ENCODE measurements around the gene GNPTAB.

DNA sequence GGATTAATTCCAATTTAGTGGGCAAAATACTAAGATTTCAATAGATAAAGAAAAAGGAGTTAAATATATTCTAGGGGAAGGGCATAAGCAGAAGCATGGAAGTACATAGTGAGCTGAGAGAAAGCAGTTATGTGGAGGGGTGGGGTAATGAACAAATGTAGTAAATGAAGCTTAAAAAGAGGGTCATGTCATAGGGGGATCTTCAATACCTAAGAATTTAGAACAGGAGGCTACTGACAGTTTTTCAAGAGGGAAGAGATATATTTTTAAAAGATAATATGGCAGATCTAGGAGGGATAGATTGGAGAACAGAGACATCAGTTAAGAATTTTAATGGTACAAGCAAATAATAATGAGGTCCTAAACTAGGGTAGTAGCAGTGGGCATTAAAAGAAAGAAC is 100.9 kb downstream of the GNPTAB start:
- TF ChIP-seq, protein P1, sequence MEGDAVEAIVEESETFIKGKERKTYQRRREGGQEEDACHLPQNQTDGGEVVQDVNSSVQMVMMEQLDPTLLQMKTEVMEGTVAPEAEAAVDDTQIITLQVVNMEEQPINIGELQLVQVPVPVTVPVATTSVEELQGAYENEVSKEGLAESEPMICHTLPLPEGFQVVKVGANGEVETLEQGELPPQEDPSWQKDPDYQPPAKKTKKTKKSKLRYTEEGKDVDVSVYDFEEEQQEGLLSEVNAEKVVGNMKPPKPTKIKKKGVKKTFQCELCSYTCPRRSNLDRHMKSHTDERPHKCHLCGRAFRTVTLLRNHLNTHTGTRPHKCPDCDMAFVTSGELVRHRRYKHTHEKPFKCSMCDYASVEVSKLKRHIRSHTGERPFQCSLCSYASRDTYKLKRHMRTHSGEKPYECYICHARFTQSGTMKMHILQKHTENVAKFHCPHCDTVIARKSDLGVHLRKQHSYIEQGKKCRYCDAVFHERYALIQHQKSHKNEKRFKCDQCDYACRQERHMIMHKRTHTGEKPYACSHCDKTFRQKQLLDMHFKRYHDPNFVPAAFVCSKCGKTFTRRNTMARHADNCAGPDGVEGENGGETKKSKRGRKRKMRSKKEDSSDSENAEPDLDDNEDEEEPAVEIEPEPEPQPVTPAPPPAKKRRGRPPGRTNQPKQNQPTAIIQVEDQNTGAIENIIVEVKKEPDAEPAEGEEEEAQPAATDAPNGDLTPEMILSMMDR (conservative IDR thresholded peaks at IDR 0.05; ENCODE audit: low read depth, low read length) = no peak
- no peak for TF ChIP-seq EZH2 (IDR thresholded peaks at IDR 0.05; ENCODE audit: low read length, unreplicated experiment)

Measured in PC-3 (cell line).